H1 (cell line): ENCODE results near the gene NPHP4. TPM values are rescaled to one million over a fixed set of nuclear protein-coding genes. Genes with fewer than 3 reads are reported as not detected.

Experiments used
- CTCF ChIA-PET: fragments of 300-600 bp; sonication (Branson Sonifier 250); formaldehyde crosslinking; loops from one replicate; lab custom pipeline; 2021; ENCODE audit not compliant: partially characterized antibody; lab: Charles Lee
- POLR2A ChIA-PET: fragments of 300-600 bp; sonication (Branson Sonifier 250); formaldehyde crosslinking; loops from one replicate; lab custom pipeline; 2021; ENCODE audit warnings: inconsistent platforms; ENCODE audit not compliant: partially characterized antibody; lab: Charles Lee
- DNase-seq, 2 experiments: peaks; one replicate each; pipeline versions ENCODE4 v3.0.0 to v3.0.0-alpha.2; 2010 to 2022; ENCODE audit warnings: low spot score in 2 of 2, low read depth in 1 of 2, mixed read lengths in 1 of 2
- FAIRE-seq: peaks from 2 replicates; lab custom pipeline; 2011; peaks lifted over from hg19 to GRCh38; lab: Jason Lieb, UNC
- H2AFZ ChIP-seq: 2 replicates; pipeline ENCODE4 v1.8.1; 2012; ENCODE audit warnings: low read length, inconsistent platforms
- H2AK5ac ChIP-seq: 2 replicates; pipeline ENCODE4 v1.6.1; 2013; ENCODE audit warnings: low read depth, low read length
- H2BK120ac ChIP-seq: replicated peaks from 2 replicates; pipeline ENCODE3; 2013; ENCODE audit warnings: low read depth, low read length, inconsistent platforms
- H2BK12ac ChIP-seq: 2 replicates; pipeline ENCODE4 v1.6.1; 2013; ENCODE audit warnings: low read depth, low read length
- H2BK15ac ChIP-seq: 2 replicates; pipeline ENCODE4 v1.6.1; 2013; ENCODE audit warnings: low read length
- H2BK20ac ChIP-seq: 2 replicates; pipeline ENCODE4 v1.6.1; 2013; ENCODE audit warnings: low read length
- H2BK5ac ChIP-seq: 2 replicates; pipeline ENCODE4 v1.6.1; 2013; ENCODE audit warnings: low read depth, low read length
- H3K14ac ChIP-seq: 2 replicates; pipeline ENCODE4 v1.6.1; 2013; ENCODE audit warnings: inconsistent platforms; ENCODE audit not compliant: insufficient read length
- H3K18ac ChIP-seq: 2 replicates; pipeline ENCODE4 v1.6.1; 2013; ENCODE audit warnings: low read length; ENCODE audit errors: extremely low read depth
- H3K23ac ChIP-seq: 2 replicates; pipeline ENCODE4 v1.6.1; 2013; ENCODE audit warnings: inconsistent platforms; ENCODE audit not compliant: insufficient read length
- H3K23me2 ChIP-seq: 2 replicates; pipeline ENCODE4 v1.6.1; 2013; ENCODE audit warnings: low read depth, low read length
- H3K27ac ChIP-seq: 2 replicates; pipeline ENCODE4 v1.6.1; 2011; ENCODE audit warnings: low read depth, low read length, inconsistent platforms
- H3K27me3 ChIP-seq, 4 experiments: replicated peaks in 1 of 4; 1 replicate in 1 of 4; 2 replicates in 3 of 4; pipeline versions ENCODE4 v1.6.1 to v1.8.1; 2011 to 2013; ENCODE audit warnings: low read length in 3 of 4, mild to moderate bottlenecking in 3 of 4, inconsistent platforms in 2 of 4, mixed read lengths in 2 of 4, moderate library complexity in 1 of 4; ENCODE audit not compliant: control insufficient read depth in 3 of 4, insufficient read depth in 3 of 4; ENCODE audit errors: extremely low read depth in 1 of 4
- H3K36me3 ChIP-seq, 4 experiments: 2 replicates each; pipeline versions ENCODE4 v1.6.1 to v1.8.1; 2011 to 2013; ENCODE audit warnings: mild to moderate bottlenecking in 4 of 4, low read length in 3 of 4, moderate library complexity in 2 of 4, control low read depth in 1 of 4, inconsistent platforms in 1 of 4; ENCODE audit not compliant: insufficient read depth in 4 of 4, control insufficient read depth in 2 of 4
- H3K4ac ChIP-seq: replicated peaks from 2 replicates; pipeline ENCODE3; 2013; ENCODE audit warnings: low read length, low read depth, mixed read lengths, inconsistent platforms; ENCODE audit not compliant: insufficient read length
- H3K4me1 ChIP-seq, 4 experiments: replicated peaks in 1 of 4; 1 replicate in 1 of 4; 2 replicates in 3 of 4; pipeline versions ENCODE4 v1.6.1 to v1.8.1; 2011 to 2013; ENCODE audit warnings: low read length in 3 of 4, inconsistent platforms in 2 of 4, mixed read lengths in 1 of 4; ENCODE audit not compliant: insufficient read depth in 4 of 4, control insufficient read depth in 3 of 4
- H3K4me2 ChIP-seq, 2 experiments: 2 replicates each; pipeline versions ENCODE4 v1.6.1 to v1.8.1; 2011 to 2013; ENCODE audit warnings: low read depth in 2 of 2, low read length in 2 of 2, control low read depth in 1 of 2, inconsistent platforms in 1 of 2, mild to moderate bottlenecking in 1 of 2; ENCODE audit not compliant: insufficient read depth in 1 of 2
- H3K4me3 ChIP-seq, 4 experiments: fragments of 200-600, 300-600 bp in 1 of 4; sonication (generic), shearing (Covaris generic), sonication (Bioruptor Twin) in 1 of 4; 2 replicates each; pipeline versions ENCODE4 v1.5.1 to v1.8.1; 2011 to 2016; ENCODE audit warnings: low read length in 4 of 4, low read depth in 3 of 4, control low read depth in 2 of 4, inconsistent platforms in 2 of 4, mild to moderate bottlenecking in 2 of 4, mixed read lengths in 1 of 4, moderate library complexity in 1 of 4; ENCODE audit not compliant: insufficient read depth in 2 of 4; ENCODE audit errors: extremely low read depth in 1 of 4
- H3K56ac ChIP-seq: replicated peaks from 2 replicates; pipeline ENCODE3; 2013; ENCODE audit warnings: low read depth, mild to moderate bottlenecking, mixed read lengths, low read length, inconsistent platforms; ENCODE audit not compliant: insufficient read length
- H3K79me1 ChIP-seq: 2 replicates; pipeline ENCODE4 v1.6.1; 2013; ENCODE audit warnings: low read depth, low read length, control low read depth
- H3K79me2 ChIP-seq, 2 experiments: 2 replicates each; pipeline versions ENCODE4 v1.6.1 to v1.8.1; 2012 to 2013; ENCODE audit warnings: low read length in 2 of 2, mild to moderate bottlenecking in 2 of 2, inconsistent platforms in 1 of 2; ENCODE audit not compliant: insufficient read depth in 2 of 2, control insufficient read depth in 1 of 2
- H3K9ac ChIP-seq, 4 experiments: replicated peaks in 1 of 4; 1 replicate in 1 of 4; 2 replicates in 3 of 4; pipeline versions ENCODE4 v1.6.1 to v1.8.1; 2011 to 2013; ENCODE audit warnings: low read depth in 3 of 4, low read length in 3 of 4, control low read depth in 2 of 4, mild to moderate bottlenecking in 2 of 4, moderate library complexity in 2 of 4, inconsistent platforms in 1 of 4; ENCODE audit errors: extremely low read depth in 1 of 4
- H3K9me3 ChIP-seq, 2 experiments: 2 replicates each; pipeline versions ENCODE4 v1.6.1 to v1.8.1; 2012 to 2013; ENCODE audit warnings: mild to moderate bottlenecking in 2 of 2, moderate library complexity in 2 of 2, control low read depth in 1 of 2, inconsistent platforms in 1 of 2, low read depth in 1 of 2, low read length in 1 of 2, mixed read lengths in 1 of 2; ENCODE audit not compliant: insufficient read depth in 2 of 2
- H4K20me1 ChIP-seq, 2 experiments: replicated peaks in 1 of 2; 2 replicates each; pipeline versions ENCODE3 to v1.8.1; 2011 to 2013; ENCODE audit warnings: inconsistent platforms in 2 of 2, low read length in 2 of 2, mild to moderate bottlenecking in 1 of 2; ENCODE audit not compliant: insufficient read depth in 2 of 2, control insufficient read depth in 1 of 2
- H4K5ac ChIP-seq: 2 replicates; pipeline ENCODE4 v1.6.1; 2013; ENCODE audit warnings: low read length, low read depth, mixed read lengths, inconsistent platforms; ENCODE audit not compliant: insufficient read length
- H4K8ac ChIP-seq: 2 replicates; pipeline ENCODE4 v1.8.0; 2013; ENCODE audit warnings: mild to moderate bottlenecking, moderate library complexity, low read length, inconsistent platforms; ENCODE audit not compliant: insufficient read depth; ENCODE audit errors: extremely low read depth
- H4K91ac ChIP-seq: replicated peaks from 2 replicates; pipeline ENCODE3; 2013; ENCODE audit warnings: low read length, mixed read lengths, inconsistent platforms; ENCODE audit not compliant: insufficient read length
- RNF2 ChIP-seq: fragments of 200-900, 300-1000 bp; sonication (generic); IDR thresholded peaks from 2 replicates; pipeline ENCODE4 v1.7.1; 2016; ENCODE audit warnings: borderline replicate concordance, low read depth, mild to moderate bottlenecking, antibody characterized with exemption, low read length; ENCODE audit not compliant: poor library complexity, severe bottlenecking; ENCODE audit errors: missing control alignments
- TBP ChIP-seq: IDR thresholded peaks from 2 replicates; pipeline ENCODE4 v1.6.1; 2011; ENCODE audit warnings: low read depth, low read length, improper control_type of control experiment
- WGBS, 2 experiments: shearing (Covaris generic) in 1 of 2; methylation state at CpG; one replicate each; pipeline versions ENCODE4 v1.1.6 to v1.1.7; 2013 to 2015; ENCODE audit warnings: low lambda C conversion rate in 2 of 2, mixed read lengths in 2 of 2, inconsistent platforms in 1 of 2, low coverage in 1 of 2, missing lambda C conversion rate in 1 of 2; ENCODE audit not compliant: insufficient replicate concordance in 2 of 2, insufficient coverage in 1 of 2, insufficient read length in 1 of 2; ENCODE audit errors: extremely low coverage in 1 of 2, missing lambda C conversion rate in 1 of 2; 5-methylcytosine and 5-hydroxymethylcytosine counted together
- polyA plus RNA-seq, 7 experiments: library from polyadenylated mRNA; depleted of rRNA in 3 of 7; stranded (reverse) in 5 of 7; unstranded in 2 of 7; fragments of >200 nt in 5 of 7; fragments of 200-250 nt in 2 of 7; gene quantifications; 1 replicate in 5 of 7; 2 replicates in 1 of 7; 4 replicates in 1 of 7; pipeline versions ENCODE4 v1.2.1 to v1.2.3, GENCODE V29; 2011 to 2013; ENCODE audit warnings: missing spikeins in 2 of 7, mixed read lengths in 2 of 7
- total RNA-seq: library from RNA; stranded (reverse); fragmentation: NEBNext Ultra II Directional; extraction: Animal tissue kit (Norgen Biotek cat#: 25700); gene quantifications from 2 replicates; pipeline ENCODE4 v1.2.1, GENCODE V29; 2021

NPHP4 gene
- total and polyA plus RNA-seq, 2 of the 8 experiments (the other 6 are each of a cell fraction or from before 2014, with no cell fraction given), result 5.8 to 14.0 TPM

DNA sequence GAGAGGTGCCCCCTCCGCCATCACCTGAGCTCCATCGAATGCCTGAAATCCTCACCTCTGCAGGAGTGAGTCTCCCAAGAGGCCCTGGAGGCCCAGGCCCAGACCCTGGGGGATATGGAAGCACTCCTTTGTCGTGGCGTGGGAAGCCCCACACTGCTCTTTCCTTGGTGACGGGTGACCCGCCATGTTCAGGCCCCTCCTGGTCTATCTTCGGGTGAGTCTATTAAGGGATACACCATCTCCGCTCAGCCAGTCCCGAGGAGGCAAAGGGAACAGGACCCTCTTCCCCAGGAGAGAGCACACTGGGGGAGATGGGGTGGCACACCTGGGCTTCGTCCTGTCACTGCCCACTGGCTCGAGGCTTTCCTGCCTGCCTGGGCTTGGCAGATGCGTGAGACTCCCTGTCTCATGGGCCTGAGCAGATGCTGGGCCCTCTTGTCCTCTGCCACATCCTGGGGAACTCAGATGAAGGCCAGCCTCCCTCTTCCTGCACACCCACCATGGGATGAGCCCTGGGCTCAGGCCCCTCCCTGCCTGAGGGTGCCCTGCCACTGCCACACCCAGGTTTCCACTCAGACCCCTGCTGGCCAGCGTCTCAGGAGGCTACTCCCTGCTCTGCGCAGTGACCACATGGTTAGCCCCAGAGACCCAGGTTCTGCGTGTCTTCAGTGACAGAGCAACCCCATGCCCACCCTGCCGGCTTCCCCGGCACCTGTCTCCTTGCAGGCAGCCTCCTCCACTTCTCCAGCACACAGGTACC lies 3.8 kb upstream of the NPHP4 start:
- no peak overlapping the region; the same call in 1 of the 2 replicates for H4K8ac ChIP-seq
- no peak overlapping the region for H3K14ac ChIP-seq
- H2BK5ac ChIP-seq, result no peak overlapping the region
- peaks cover 15% of the 10 kb centered on the region for H3K23me2 ChIP-seq
- ChIA-PET POLR2A (interaction anchor here (1.1 kb wide), 1 partner anchor 15 kb away, joined by 4 read pairs; no protein-coding TSS in a partner anchor), CTCF (interaction anchor here (1.1 to 1.3 kb wide), 2 partner anchors 21 to 38 kb away, joined by 3 to 6 read pairs; no protein-coding TSS in a partner anchor)
- H3K79me1 ChIP-seq, result peaks cover 2% of the 10 kb centered on the region; the same call in 1 of the 2 replicates
- no peak overlapping the region for H3K56ac ChIP-seq
- no peak overlapping the region for H4K91ac ChIP-seq
- FAIRE-seq (no peak), DNase-seq (no peak)
- H3K27me3 ChIP-seq, result peaks cover 0 to 30% (median 16%) of the 10 kb centered on the region in 4 experiments; a peak in 5 of 7 replicates
- peaks cover under 1 to 17% (median 9%) of the 10 kb centered on the region in 4 experiments for H3K4me1 ChIP-seq
- H4K5ac ChIP-seq, result no peak overlapping the region
- H2AK5ac ChIP-seq, result no peak overlapping the region
- H2BK15ac ChIP-seq, result no peak overlapping the region
- H3K4me2 ChIP-seq, result no peak overlapping the region
- H3K27ac ChIP-seq, result no peak overlapping the region
- no peak overlapping the region for H3K23ac ChIP-seq
- H2BK20ac ChIP-seq, result no peak overlapping the region
- no peak overlapping the region for H3K4ac ChIP-seq
- peaks cover 5 to 6% of the 10 kb centered on the region in 2 experiments for H4K20me1 ChIP-seq
- no peaks in the 10 kb centered on the region for H3K36me3 ChIP-seq
- no peak overlapping the region for H3K4me3 ChIP-seq
- H3K9ac ChIP-seq, result no peak overlapping the region
- WGBS, 2 experiments, result 90% methylated on average over 14 of the region's 17 CpGs; no CpG with 5 or more reads in 1 of the 2 experiments
- H2AFZ ChIP-seq, result no peak overlapping the region
- no peaks in the 10 kb centered on the region for H3K9me3 ChIP-seq
- H3K79me2 ChIP-seq, result no peaks in the 10 kb centered on the region
- H2BK120ac ChIP-seq, result no peak overlapping the region
- no peak for TF ChIP-seq RNF2
- TF ChIP-seq TBP, result no peak
- H2BK12ac ChIP-seq, result no peak overlapping the region
- H3K18ac ChIP-seq, result no peak overlapping the region
